Fibroblast of lung (primary cell): ENCODE data around the gene ALDH3B2. TPM values are rescaled to one million over a fixed set of nuclear protein-coding genes. Genes with fewer than 3 reads are reported as not detected.

Experiments
- DNase-seq, 2 donors: peaks; one replicate each; pipeline versions ENCODE4 v3.0.0 to v3.0.0-alpha.2; 2010; ENCODE audit warnings: low read depth in 2 of 2
- H2AFZ ChIP-seq: 2 replicates; pipeline ENCODE4 v1.5.1; 2012; ENCODE audit warnings: low read length, control low read depth, inconsistent platforms
- H3K27ac ChIP-seq: 2 replicates; pipeline ENCODE4 v1.5.1; 2011; ENCODE audit warnings: low read length, control low read depth; ENCODE audit not compliant: insufficient read depth
- H3K27me3 ChIP-seq: 2 replicates; pipeline ENCODE4 v1.5.1; 2011; ENCODE audit warnings: mild to moderate bottlenecking, low read length; ENCODE audit not compliant: control insufficient read depth, insufficient read depth
- H3K36me3 ChIP-seq: 2 replicates; pipeline ENCODE4 v1.5.1; 2011; ENCODE audit warnings: low read length; ENCODE audit not compliant: control insufficient read depth, insufficient read depth
- H3K4me1 ChIP-seq: 2 replicates; pipeline ENCODE4 v1.5.1; 2011; ENCODE audit warnings: low read length; ENCODE audit not compliant: control insufficient read depth, insufficient read depth; ENCODE audit errors: extremely low read depth
- H3K4me2 ChIP-seq: 2 replicates; pipeline ENCODE4 v1.5.1; 2011; ENCODE audit warnings: low read length, control low read depth; ENCODE audit not compliant: insufficient read depth; ENCODE audit errors: extremely low read depth
- H3K4me3 ChIP-seq, 4 experiments: fragments of 200-600 bp in 1 of 4; sonication (generic) in 1 of 4; replicated peaks in 1 of 4; 2 replicates each; pipeline ENCODE4 v1.5.1; 2011 to 2016; ENCODE audit warnings: low read length in 4 of 4, low read depth in 3 of 4, mild to moderate bottlenecking in 3 of 4, control low read depth in 2 of 4, inconsistent platforms in 1 of 4, mixed read lengths in 1 of 4; ENCODE audit not compliant: insufficient read depth in 1 of 4; ENCODE audit errors: control extremely low read depth in 1 of 4
- H3K79me2 ChIP-seq: 2 replicates; pipeline ENCODE4 v1.5.1; 2012; ENCODE audit warnings: mild to moderate bottlenecking, low read length, inconsistent platforms; ENCODE audit not compliant: control insufficient read depth, insufficient read depth
- H3K9ac ChIP-seq: 2 replicates; pipeline ENCODE4 v1.5.1; 2011; ENCODE audit warnings: mild to moderate bottlenecking, low read length, control low read depth; ENCODE audit not compliant: insufficient read depth
- H3K9me3 ChIP-seq: 2 replicates; pipeline ENCODE4 v1.5.1; 2012; ENCODE audit warnings: low read depth, low read length; ENCODE audit not compliant: control insufficient read depth, insufficient read depth
- H4K20me1 ChIP-seq: 2 replicates; pipeline ENCODE4 v1.5.1; 2011; ENCODE audit warnings: low read length; ENCODE audit not compliant: control insufficient read depth, insufficient read depth; ENCODE audit errors: extremely low read depth
- CTCF ChIP-seq, 2 donors: IDR thresholded peaks in 1 of 2; conservative IDR thresholded peaks in 1 of 2; 1 replicate in 1 of 2; 2 replicates in 1 of 2; pipeline ENCODE4 v1.5.1; 2011 to 2012; ENCODE audit warnings: low read length in 2 of 2, control low read depth in 1 of 2, inconsistent platforms in 1 of 2, low read depth in 1 of 2, mild to moderate bottlenecking in 1 of 2
- EZH2 ChIP-seq: IDR thresholded peaks from 2 replicates; pipeline ENCODE4 v1.5.1; 2012; ENCODE audit warnings: low read length, control low read depth, mild to moderate bottlenecking; ENCODE audit errors: missing control alignments
- polyA plus RNA-seq, 2 donors: library from polyadenylated mRNA; depleted of rRNA in 1 of 2; stranded (reverse) in 1 of 2; unstranded in 1 of 2; fragments of >200 nt; gene quantifications; 2 replicates each; pipeline ENCODE4 v1.2.1, GENCODE V29; 2011 to 2012; ENCODE audit warnings: missing spikeins in 1 of 2
- total RNA-seq: library from RNA; depleted of rRNA; stranded (reverse); fragments of >200 nt; gene quantifications from 2 replicates; pipeline ENCODE4 v1.2.1, GENCODE V29; 2014

ALDH3B2 gene
- total and polyA plus RNA-seq, 2 donors (not counting 1 experiment from before 2014, with no cell fraction given): not detected

- no peak overlapping the region for H3K27ac ChIP-seq
- no peaks in the 10 kb centered on the region for H4K20me1 ChIP-seq
- no peaks in the 10 kb centered on the region for H3K9me3 ChIP-seq
- H3K27me3 ChIP-seq: no peaks in the 10 kb centered on the region
- TF ChIP-seq EZH2: no peak
- no peak for TF ChIP-seq CTCF (conservative IDR thresholded peaks at IDR 0.05 in 1 of 2, IDR thresholded peaks at IDR 0.05 in 1 of 2; ENCODE audit: low read depth in 1 of 2, low read length in 2 of 2)
- DNase-seq: no peak
- no peak overlapping the region for H3K9ac ChIP-seq
- no peaks in the 10 kb centered on the region for H3K36me3 ChIP-seq
- no peak overlapping the region for H3K4me3 ChIP-seq
- no peak overlapping the region for H2AFZ ChIP-seq
- H3K4me2 ChIP-seq: no peak overlapping the region
- H3K4me1 ChIP-seq: no peaks in the 10 kb centered on the region
- no peaks in the 10 kb centered on the region for H3K79me2 ChIP-seq
Observed at GRCh38 chr11:67668192-67668551, 6.3 kb downstream of the ALDH3B2 start.

- TF ChIP-seq EZH2 (no peak), CTCF (conservative IDR thresholded peaks at IDR 0.05 in 1 of 2, IDR thresholded peaks at IDR 0.05 in 1 of 2; ENCODE audit: low read depth in 1 of 2, low read length in 2 of 2) (no peak)
- no peak for DNase-seq
- no peak overlapping the region for H3K4me3 ChIP-seq
- no peak overlapping the region for H2AFZ ChIP-seq
- H3K4me1 ChIP-seq: no peaks in the 10 kb centered on the region
- H3K9me3 ChIP-seq: no peaks in the 10 kb centered on the region
- H3K9ac ChIP-seq: no peak overlapping the region
- no peak overlapping the region for H3K4me2 ChIP-seq
- H3K79me2 ChIP-seq: no peaks in the 10 kb centered on the region
- H3K27ac ChIP-seq: no peak overlapping the region
- no peaks in the 10 kb centered on the region for H3K27me3 ChIP-seq
- H4K20me1 ChIP-seq: no peaks in the 10 kb centered on the region
- no peaks in the 10 kb centered on the region for H3K36me3 ChIP-seq
Observed at GRCh38 chr11:67667490-67668191, 6.8 kb downstream of the ALDH3B2 start.

- Histone ChIP-seq H3K4me1 (no peaks in the 10 kb centered on the region), H3K9me3 (no peaks in the 10 kb centered on the region), H4K20me1 (no peaks in the 10 kb centered on the region), H3K4me2 (no peak overlapping the region), H2AFZ (no peak overlapping the region), H3K4me3 (no peak overlapping the region), H3K27ac (no peak overlapping the region), H3K79me2 (no peaks in the 10 kb centered on the region), H3K9ac (no peak overlapping the region), H3K36me3 (no peaks in the 10 kb centered on the region), H3K27me3 (no peaks in the 10 kb centered on the region)
- DNase-seq: no peak
- no peak for TF ChIP-seq EZH2
Observed at GRCh38 chr11:67666676-67667489, 7.5 kb downstream of the ALDH3B2 start.
